Stimulated activated CD4-positive, alpha-beta T cell treated with anti-CD3 and anti-CD28 coated beads, TNF-alpha, amount 100 ng/mL, for 4 hours (primary cell): ENCODE results near the gene C15orf62.

Experiments
- DNase-seq, 3 experiments: peaks; one replicate each; pipeline ENCODE4 v3.0.0-alpha.2; 2020; ENCODE audit warnings: low read depth in 3 of 3

The C15orf62 gene, protein sequence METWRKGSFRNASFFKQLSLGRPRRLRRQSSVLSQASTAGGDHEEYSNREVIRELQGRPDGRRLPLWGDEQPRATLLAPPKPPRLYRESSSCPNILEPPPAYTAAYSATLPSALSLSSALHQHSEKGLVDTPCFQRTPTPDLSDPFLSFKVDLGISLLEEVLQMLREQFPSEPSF

DNA sequence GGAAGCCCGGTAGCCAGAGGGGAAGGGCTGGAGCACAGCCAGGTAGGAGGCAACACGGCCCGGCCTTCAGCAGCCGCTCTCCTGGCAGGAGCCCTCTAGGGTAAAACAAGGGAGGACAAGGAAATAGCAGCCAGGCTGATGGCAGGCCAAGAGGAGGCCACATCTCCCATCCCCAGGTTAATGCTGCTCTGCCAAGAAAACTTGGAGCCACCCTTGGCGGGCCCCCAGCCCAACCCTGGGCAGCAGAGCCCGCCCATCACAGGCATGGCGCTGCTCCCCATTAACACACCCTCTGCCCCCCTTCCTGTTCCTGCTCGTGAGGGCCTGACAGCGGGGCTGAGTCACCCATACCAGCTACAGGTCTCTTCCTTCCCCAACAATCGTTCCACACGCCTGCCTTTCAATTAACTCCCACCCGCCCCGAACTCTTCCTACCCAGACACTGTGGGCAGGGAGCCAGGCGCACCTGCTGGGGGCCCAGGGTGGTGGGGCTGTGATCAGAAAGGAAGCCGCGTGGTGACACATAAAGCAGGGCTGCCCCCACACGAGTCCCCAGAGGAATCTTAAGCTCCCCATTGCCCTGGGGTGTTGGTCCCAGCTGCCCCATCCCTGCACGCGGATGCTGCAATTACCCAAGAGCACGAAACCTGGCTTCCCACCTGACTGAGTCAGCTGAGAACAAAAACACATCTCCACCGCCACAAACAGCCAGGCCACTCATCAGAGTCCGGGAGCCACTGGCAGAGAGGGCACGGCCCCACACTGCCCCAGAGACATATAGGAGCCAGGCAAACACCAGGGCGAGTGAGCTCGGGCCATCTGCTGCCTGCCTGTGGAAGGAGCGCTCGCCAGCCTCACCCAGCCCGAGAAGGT is at the start of gene C15orf62:
C15orf62 (plus strand) TSS at position 707 of the 873 bp plus-strand sequence. CDS start 516 bp downstream, outside the sequence.
- peak; percentile 50 to 69 (median 62) for DNase-seq

DNA sequence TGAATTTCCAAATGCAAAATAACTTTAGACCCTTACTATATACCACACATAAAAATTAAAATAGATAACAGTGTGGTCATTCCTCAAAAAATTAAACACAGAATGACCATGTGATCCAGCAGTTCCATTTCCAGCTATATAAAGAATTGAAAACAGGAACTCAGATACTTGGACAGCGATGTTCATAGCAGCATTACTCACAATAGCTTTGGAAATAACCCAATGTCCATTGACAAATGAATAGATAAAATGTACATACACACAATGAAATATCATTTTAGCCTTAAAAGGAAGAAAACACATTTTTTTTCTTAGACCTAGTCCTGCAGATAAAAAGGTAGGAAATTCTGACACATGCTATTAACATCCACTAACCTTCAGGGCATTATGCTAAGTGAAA is 48.1 kb upstream of the C15orf62 start:
- no peak for DNase-seq

DNA sequence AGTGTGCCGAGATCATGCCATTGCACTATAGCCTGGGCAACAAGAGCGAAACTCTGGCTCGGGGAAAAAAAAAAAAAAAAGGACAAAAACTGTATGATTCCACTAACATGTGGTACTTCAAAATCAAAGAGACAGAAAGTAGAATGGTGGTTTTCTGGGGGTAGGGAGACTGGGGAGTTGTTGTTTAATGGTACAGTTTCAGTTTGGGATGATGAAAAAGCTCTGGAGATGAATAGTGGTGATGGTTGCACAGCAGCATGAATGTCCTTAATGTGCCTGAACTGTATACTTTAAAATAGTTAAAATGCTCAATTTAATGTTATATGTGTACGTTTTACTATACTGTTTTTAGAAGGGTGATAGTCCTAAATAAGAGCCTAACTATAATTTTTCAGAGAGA is 47.4 kb upstream of the C15orf62 start:
- DNase-seq = no peak

DNA sequence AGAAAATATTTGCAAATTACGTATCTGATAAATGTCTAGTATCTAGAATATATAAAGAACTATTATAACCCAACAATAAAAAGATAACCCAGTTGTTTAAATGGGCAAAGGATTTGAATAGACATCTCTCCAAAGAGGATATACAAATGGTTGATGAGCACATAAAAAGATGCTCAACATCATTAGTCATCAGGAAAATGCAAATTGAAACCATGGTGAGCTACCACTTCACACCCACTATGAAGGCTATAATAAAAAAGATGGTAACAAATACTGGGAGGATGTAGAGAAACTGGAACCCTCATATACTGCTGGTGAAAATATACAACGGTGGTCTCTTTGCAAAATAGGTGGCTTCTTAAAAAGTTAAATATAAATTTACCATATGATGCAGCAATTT is 46.8 kb upstream of the C15orf62 start:
- DNase-seq = no peak

DNA sequence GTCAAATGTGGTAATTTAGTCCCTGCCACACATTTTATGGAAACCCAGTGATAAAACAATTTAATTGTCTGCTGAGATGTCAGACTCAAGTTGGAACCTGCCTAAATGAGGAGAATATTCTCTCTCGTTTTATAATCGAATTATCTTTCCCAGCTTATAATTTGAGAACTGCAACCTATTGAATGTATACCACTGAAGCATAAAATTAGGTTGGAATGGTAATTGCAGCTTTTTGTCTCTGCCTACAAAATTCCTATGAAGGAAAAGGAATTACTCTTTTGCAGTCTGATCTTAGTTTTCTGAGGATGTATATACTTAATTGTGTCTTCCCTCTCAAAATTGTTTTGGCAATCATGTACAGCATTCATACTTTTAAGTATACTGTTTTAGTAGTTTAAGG is 45.9 kb upstream of the C15orf62 start:
- no peak for DNase-seq

DNA sequence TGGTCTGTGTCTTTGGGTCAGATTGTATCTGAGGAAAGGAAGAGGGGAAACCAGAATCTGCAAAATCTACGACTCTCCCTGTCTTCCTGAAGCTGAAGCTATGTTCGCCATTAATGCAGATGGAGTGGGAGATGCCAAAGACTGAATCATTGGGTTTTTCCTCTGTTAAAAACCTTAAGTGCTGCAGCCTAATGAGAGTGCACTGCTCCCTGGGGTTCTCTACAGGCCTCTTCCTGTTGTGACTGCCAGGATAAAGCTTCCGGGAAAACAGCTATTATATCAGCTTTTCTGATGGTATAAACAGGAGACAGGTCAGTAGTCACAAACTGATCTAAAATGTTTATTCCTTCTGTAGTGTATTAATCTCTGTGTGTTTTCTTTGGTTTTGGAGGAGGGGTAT is 38.7 kb upstream of the C15orf62 start:
- no peak for DNase-seq

DNA sequence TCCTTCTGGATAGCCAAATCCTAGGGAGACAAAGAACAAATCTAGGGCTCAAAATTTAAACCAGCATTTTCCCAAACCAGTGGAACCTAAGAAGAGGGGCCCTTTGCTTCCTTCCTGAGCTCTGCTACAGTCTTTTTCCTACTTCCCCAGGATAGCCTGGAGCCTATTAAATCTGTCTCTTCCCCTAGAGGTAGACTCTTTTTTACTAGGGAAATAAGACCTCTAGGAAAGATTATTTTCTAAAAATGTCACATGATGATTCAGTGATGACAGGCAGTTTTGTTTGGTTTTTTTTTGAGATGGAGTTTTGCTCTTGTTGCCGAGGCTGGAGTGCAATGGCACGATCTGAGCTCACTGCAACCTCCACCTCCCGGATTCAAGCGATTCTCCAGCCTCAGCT is 33.2 kb upstream of the C15orf62 start:
- DNase-seq = no peak

DNA sequence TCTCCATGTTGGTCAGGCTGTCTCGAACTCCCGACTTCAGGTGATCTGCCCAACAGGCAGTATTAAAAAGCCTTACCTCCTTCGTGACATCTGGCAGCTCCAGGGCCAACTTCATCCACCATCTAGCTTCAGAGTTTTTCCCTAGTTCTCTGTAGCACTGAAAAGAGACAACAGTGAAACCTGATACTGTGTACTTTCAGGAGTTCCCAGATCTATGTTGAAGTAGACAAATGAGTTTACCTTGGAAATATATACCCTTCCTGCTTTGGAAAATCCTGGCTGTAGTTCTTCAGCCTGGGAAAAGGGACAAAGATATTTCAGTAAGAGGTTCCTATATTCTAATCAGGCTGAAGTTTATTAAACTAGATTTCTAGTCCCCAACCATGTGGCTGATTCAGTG is 32.7 kb upstream of the C15orf62 start:
- DNase-seq = no peak

DNA sequence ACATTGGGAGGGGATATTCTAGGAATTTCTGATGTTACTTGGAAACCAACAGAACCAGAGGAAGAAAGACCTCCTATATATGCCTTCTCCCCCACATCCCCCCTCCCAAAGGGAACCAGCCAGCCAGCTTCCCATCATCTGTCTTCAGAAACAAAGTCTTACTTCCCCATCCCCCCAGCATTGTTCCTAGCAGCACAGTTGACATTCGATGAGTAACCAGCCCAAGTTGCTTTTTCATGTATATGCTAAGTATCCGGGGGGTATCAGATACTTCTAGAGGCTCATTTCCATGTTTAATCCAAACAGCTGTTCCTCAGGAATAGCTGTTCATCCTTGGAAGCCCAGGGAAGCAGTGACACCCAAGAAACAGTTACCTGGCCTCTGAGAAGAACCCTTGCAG is 30.7 kb upstream of the C15orf62 start:
- no peak for DNase-seq

DNA sequence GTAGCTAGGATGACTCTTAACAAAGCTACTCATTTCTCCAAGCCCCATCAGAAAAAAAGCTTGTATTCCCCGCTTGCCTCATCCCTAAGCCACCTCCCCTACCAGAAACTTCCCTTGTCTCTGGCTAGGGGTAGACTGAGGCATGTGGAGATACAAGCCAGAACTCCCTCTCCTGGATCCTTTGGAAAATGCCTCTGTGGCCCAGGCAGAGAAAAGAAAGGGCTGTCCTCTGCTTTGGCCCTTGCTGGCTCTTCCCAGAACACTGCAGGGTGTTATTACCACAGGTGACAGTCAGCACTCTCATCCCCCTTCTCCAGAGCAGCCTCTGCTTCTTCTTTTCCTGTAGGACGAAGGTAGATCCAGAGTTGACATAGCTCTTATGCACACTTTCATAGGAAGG is 29.9 kb upstream of the C15orf62 start:
- DNase-seq = no peak

DNA sequence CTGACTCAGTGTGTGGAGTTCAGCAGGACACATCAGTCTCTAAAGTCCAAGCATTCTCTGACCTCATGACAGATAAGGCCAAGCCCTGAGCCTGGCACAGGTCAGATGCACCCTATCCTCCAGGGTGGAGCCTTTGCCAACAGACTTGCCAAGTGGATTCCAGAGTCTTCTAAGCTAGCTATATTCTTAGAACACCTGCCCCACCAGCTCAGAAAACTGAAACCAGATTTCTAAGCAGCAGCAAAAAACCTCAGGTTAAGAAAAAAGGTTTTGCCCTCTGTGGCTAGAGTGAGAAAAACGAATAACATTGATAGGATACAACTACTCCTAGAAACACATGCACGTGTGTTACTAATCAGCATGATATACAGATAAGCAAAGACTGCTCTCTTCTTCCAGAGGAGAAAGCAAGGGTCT is 26.3 kb upstream of the C15orf62 start:
- DNase-seq = no peak

DNA sequence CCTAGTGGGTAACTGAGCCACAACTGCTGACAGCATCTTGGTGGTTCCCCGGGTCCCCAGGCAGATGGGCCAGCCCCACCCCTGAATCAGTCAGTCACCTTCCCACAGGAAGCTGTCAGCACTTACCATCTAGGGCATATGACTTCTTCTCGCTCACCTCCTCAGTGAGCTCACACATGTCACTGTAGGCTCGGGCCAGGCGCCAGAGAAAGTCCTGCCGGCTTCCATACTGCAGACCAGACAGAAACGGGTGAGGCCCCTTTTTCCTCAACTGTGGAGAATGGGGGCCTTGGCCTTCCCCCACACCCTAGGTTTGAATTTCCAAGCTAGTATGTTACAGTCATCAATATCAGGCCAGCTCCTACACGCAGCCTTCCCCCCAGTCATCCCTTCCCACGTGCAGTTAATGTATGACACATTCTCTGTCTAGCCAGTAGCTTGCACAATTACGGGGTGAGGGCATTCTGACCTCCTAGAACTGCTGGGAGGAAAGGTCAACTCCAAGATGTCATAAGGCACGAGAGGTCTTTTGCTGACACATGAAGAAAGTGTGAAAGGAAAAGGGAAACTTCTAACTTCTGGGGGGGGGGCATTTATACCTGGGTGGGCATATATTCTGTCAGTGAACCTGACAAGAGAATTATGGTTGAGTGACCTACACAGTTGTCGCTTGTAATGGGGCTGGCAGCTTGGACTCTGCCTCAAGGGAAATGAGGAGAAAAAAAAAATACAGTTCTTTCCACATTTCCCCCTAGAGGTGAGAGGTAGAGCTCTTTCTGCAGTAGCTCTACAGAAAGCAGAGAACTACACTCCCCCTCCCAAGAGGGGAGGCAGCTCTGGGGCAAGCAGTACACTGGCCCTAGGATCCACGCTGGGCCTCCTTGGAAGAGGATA is 25.6 kb upstream of the C15orf62 start:
- DNase-seq = peak in 2 of 3 experiments; percentile 26 to 48

DNA sequence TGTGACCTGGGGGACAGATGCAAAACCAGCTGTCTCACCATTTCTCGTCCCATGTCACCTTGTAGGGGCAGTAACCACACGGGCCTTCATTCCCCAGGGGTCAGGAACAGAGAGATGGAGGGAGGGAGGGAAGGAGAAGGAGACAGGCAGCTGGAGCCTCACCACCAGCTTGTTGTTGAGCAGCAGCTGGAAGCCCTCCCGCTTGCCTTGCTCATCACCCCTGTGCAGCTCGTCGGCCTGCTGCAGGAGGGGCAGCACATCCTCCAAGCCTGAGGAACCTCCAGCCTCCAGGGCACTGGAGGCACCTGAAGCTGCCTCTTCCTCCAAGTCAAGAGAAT is 25.0 kb upstream of the C15orf62 start:
- no peak for DNase-seq

DNA sequence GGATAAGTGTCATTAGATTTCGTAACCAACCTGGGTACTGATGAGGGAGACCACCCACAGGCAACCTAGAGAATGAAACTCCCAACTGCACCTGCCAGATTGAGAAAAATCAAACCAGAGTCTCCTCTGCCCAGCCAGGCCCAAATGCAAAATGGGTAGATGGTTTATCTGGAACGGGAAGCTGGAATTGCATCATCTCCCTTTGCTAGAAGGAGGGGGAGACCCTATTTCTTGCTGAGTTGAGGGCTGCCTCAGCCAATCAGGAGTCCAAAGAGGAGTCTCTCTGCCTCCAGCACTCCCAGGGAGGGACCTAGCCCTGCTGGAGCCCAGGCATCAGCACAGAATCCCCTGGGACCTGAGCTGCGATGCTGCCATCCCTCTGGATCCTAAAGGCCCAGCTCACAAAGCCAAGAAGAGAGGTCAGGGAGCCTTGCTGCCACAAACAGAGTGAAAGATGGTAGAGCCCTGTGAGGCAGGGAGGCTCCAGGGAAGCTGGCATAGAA is 22.8 kb upstream of the C15orf62 start:
- no peak for DNase-seq

DNA sequence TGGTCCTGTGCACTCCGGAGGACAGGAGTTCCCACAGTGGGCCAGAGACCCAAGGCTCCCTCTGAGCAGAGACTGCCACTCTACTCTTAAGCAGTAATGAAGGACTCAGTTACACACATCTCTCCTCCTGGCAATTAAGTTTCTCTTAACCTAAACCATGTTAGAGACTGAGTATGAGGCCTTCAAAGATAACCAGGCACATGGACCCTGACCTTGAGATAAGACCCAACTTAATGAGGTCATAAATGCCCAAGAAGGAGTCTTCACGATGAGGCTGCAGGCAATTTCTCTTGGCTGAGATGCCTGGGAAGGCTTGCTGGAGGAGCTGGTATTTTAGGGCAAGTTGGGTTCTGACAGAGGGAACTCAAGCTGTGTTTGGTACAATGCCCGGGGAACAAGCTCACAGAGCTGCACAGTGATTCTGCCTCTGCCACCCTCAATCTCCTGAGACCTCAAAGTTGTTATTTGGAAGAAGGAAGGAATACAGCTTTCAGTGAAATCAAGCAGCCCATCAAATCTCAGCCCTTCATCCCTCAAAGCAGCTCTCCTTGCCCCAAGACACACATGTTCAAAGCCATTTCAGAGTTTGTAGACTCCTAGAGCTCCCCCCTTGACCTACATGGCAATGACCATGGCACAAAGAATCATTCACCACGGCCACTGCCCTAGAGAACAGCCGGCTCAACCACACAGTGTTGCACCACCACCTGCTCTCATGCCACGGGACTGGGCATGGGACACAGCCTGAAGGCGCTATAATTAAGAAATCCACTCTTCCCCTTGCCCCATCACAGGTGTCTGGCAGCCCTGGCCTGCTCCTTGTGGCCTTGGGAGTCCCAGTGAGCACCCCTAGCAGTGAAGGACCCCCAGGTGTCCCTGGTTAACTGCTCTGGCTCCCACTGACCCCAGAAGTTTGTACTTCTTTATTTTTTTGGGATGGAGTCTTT is 21.8 kb upstream of the C15orf62 start:
- DNase-seq = no peak

DNA sequence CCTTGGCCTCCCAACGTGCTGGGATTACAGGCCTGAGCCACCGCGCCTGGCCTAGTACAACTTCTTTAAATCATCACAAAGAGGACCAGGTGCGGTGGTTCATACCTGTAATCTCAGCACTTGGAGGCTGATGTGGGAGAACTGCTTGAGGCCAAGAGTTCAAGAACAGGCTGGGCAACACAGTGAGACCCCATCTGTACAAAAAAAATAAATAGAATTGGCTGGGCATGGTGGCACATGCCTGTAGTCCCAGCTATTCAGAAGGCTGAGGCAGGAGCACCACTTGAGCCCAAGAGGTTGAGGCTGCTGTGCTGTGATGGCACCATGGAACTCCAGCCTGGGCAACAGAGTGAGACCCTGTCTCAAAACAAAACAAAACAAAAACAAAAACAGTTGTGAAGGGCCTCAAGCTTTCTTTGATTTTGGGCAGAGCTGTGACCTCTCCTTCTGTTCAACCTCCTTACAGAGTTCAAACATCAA is 20.6 kb upstream of the C15orf62 start:
- DNase-seq = no peak

DNA sequence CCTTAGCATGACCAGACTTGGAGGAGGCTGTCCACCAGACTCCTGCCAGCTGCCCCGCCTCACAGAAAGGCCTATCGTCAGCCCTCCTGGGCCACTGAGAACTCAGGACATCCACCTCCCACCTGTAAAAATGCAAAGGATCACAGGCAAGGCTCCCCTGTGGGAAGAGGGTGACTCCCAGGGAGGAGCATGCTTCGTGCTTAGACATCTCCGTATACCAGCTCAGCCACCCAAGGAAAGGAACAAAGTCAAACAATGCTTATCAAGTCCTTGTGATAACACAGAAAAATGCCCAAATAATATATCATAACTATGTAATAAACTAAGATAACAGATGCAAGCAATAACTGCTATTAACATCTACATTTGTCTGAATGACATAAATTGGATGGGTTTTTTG is 18.9 kb upstream of the C15orf62 start:
- no peak for DNase-seq

DNA sequence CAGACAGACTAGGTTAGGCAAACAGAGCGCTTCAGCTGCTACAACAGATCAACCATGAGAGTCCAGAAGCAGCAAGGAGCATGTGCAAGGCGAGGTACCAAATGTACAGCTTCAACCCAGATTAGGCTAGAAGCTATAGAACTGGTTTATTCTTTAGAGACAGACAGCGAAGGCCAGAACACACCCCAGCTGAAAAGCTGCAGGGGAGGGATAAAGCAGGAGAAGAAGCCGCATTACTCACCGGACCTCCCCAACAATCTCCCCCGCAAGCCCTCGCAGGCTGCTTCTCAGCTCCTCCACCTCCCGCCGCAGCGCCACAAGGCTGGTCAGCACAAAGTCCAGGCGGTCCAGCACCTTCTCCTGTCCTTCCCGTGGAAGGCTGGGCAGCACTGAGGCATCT is 18.0 kb upstream of the C15orf62 start:
- DNase-seq = no peak

DNA sequence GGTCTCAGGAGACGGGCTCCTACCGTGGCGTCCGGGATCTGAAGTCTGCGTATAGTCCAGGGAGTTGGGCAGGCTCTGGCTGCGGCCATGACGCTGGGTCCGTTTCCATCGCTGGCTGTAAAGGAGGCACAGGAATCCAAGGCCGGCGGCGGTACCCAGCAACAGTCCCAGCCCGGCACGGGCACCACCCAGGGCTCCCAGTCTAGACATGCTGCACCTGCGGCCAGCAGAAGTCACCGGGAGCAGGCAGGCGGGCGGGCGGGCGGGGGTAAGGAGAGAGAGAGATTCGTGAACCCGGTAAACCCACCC is 15.3 kb upstream of the C15orf62 start:
- DNase-seq = no peak

DNA sequence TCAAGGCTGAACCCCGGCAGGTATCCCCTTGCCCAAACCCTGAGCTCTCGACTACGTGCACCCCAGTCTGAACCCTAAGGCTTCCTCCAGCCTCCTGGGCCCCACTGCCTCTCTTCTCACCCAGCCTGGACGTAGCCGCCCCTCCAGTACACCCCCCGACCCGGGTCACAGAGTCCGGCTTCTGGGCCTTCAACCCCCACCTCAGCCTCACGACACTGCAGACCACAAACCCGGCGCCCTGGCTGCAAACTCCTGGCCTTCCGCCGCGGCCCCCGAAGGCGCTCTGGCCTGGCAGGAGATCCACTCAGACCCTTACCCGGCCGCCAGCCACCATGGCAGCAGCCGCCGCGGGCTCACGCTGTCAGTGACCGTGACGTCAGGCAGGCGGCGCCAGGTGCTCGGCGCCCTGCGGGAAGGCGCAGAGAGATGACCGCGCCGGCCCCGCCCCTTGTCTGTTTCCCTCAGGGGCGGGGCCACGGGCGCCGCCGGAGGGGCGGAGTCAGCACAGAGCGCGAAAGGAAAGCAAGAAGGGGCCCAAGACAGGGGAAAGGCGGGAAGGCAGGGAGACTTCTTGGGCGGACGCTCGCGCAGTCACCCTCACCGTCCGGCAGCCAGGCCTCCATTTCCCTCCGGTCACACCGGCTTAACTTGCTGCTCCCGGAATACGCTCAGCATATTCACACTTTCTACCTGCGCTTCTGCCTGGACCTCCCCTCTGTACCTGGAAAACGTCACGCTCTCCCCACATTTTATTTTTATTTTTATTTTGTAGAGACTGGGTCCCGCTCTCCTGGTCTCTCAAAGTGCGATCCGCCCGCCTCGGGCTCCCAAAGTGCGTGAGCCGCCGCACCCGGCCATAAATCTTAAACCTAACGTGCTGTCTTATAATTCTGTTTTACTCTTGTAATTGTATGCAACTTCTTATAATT is 14.6 kb upstream of the C15orf62 start, which contains the start of gene RMDN3:
RMDN3 (minus strand) TSS at position 372 of the 929 bp plus-strand sequence. CDS start 471 bp downstream, outside the sequence.
- DNase-seq = peak; percentile 86 to 93 (median 86)
